Measurements from ENCODE around the gene STEAP1B. TPM values are rescaled to one million over a fixed set of nuclear protein-coding genes. Genes with fewer than 3 reads are reported as not detected.

The STEAP1B gene
- total RNA-seq, 1 donor, result 1.8 TPM

GRCh38 chr7:22418251-22419046 is 81.5 kb downstream of the STEAP1B start:
- no peaks in the 10 kb centered on the region for H3K27me3 ChIP-seq (ENCODE audit: insufficient read depth, low read length)
- H3K4me1 ChIP-seq (ENCODE audit: insufficient read depth, low read length), result no peaks in the 10 kb centered on the region
- no peak overlapping the region for H3K4me3 ChIP-seq (ENCODE audit: low read length)
- H3K9me3 ChIP-seq (ENCODE audit: low read depth, low read length), result no peaks in the 10 kb centered on the region

GRCh38 chr7:22417841-22418240 is 82.1 kb downstream of the STEAP1B start:
- no peaks in the 10 kb centered on the region for H3K27me3 ChIP-seq (ENCODE audit: insufficient read depth, low read length)
- H3K4me1 ChIP-seq (ENCODE audit: insufficient read depth, low read length), result no peaks in the 10 kb centered on the region
- H3K4me3 ChIP-seq (ENCODE audit: low read length), result no peak overlapping the region
- no peaks in the 10 kb centered on the region for H3K9me3 ChIP-seq (ENCODE audit: low read depth, low read length)

- H3K9me3 ChIP-seq (ENCODE audit: low read depth, low read length), result no peaks in the 10 kb centered on the region
- H3K4me3 ChIP-seq (ENCODE audit: low read length), result no peak overlapping the region
- H3K27me3 ChIP-seq (ENCODE audit: insufficient read depth, low read length), result no peaks in the 10 kb centered on the region
- no peaks in the 10 kb centered on the region for H3K4me1 ChIP-seq (ENCODE audit: insufficient read depth, low read length)
These were observed 82.6 kb downstream of the STEAP1B start for GRCh38 chr7:22417349-22417748.

- Histone ChIP-seq H3K9me3 (ENCODE audit: low read depth, low read length) (no peaks in the 10 kb centered on the region), H3K27me3 (ENCODE audit: insufficient read depth, low read length) (no peaks in the 10 kb centered on the region), H3K4me3 (ENCODE audit: low read length) (no peak overlapping the region), H3K4me1 (ENCODE audit: insufficient read depth, low read length) (no peaks in the 10 kb centered on the region)
These were observed 85.6 kb downstream of the STEAP1B start for GRCh38 chr7:22414424-22414823.

GRCh38 chr7:22413211-22413610 is 86.8 kb downstream of the STEAP1B start:
- Histone ChIP-seq H3K4me3 (ENCODE audit: low read length) (no peak overlapping the region), H3K9me3 (ENCODE audit: low read depth, low read length) (no peaks in the 10 kb centered on the region), H3K4me1 (ENCODE audit: insufficient read depth, low read length) (no peaks in the 10 kb centered on the region), H3K27me3 (ENCODE audit: insufficient read depth, low read length) (no peaks in the 10 kb centered on the region)

- H3K27me3 ChIP-seq (ENCODE audit: insufficient read depth, low read length), result no peaks in the 10 kb centered on the region
- H3K4me1 ChIP-seq (ENCODE audit: insufficient read depth, low read length), result no peaks in the 10 kb centered on the region
- H3K4me3 ChIP-seq (ENCODE audit: low read length), result no peak overlapping the region
- no peaks in the 10 kb centered on the region for H3K9me3 ChIP-seq (ENCODE audit: low read depth, low read length)
These were observed 87.9 kb downstream of the STEAP1B start for GRCh38 chr7:22411977-22412693.

- Histone ChIP-seq H3K4me3 (ENCODE audit: low read length) (no peak overlapping the region), H3K4me1 (ENCODE audit: insufficient read depth, low read length) (peaks cover 12% of the 10 kb centered on the region), H3K9me3 (ENCODE audit: low read depth, low read length) (no peaks in the 10 kb centered on the region), H3K27me3 (ENCODE audit: insufficient read depth, low read length) (no peaks in the 10 kb centered on the region)
These were observed 93.3 kb downstream of the STEAP1B start for GRCh38 chr7:22406715-22407114.

GRCh38 chr7:22404421-22405023 is 95.5 kb downstream of the STEAP1B start:
- Histone ChIP-seq H3K27me3 (ENCODE audit: insufficient read depth, low read length) (no peaks in the 10 kb centered on the region), H3K4me3 (ENCODE audit: low read length) (no peak overlapping the region), H3K9me3 (ENCODE audit: low read depth, low read length) (no peaks in the 10 kb centered on the region), H3K4me1 (ENCODE audit: insufficient read depth, low read length) (peaks cover 12% of the 10 kb centered on the region)

GRCh38 chr7:22403344-22403743 is 96.6 kb downstream of the STEAP1B start:
- no peak overlapping the region for H3K4me3 ChIP-seq (ENCODE audit: low read length)

GRCh38 chr7:22402250-22402649 is 97.7 kb downstream of the STEAP1B start:
- no peaks in the 10 kb centered on the region for H3K9me3 ChIP-seq (ENCODE audit: low read depth, low read length)
- no peaks in the 10 kb centered on the region for H3K27me3 ChIP-seq (ENCODE audit: insufficient read depth, low read length)
- peaks cover 12% of the 10 kb centered on the region for H3K4me1 ChIP-seq (ENCODE audit: insufficient read depth, low read length)
- no peak overlapping the region for H3K4me3 ChIP-seq (ENCODE audit: low read length)

More at GRCh38 chr7:22403344-22403743, 96.6 kb downstream of the STEAP1B start:
- H3K4me1 ChIP-seq (ENCODE audit: insufficient read depth, low read length), result peaks cover 12% of the 10 kb centered on the region
- H3K27me3 ChIP-seq (ENCODE audit: insufficient read depth, low read length), result no peaks in the 10 kb centered on the region
- no peaks in the 10 kb centered on the region for H3K9me3 ChIP-seq (ENCODE audit: low read depth, low read length)

- Histone ChIP-seq H3K4me3 (ENCODE audit: low read length) (no peak overlapping the region), H3K4me1 (ENCODE audit: insufficient read depth, low read length) (peaks cover 12% of the 10 kb centered on the region), H3K27me3 (ENCODE audit: insufficient read depth, low read length) (no peaks in the 10 kb centered on the region), H3K9me3 (ENCODE audit: low read depth, low read length) (no peaks in the 10 kb centered on the region)
These were observed 98.9 kb downstream of the STEAP1B start for GRCh38 chr7:22400936-22401553.

GRCh38 chr7:22400150-22400814 is 99.7 kb downstream of the STEAP1B start:
- Histone ChIP-seq H3K4me1 (ENCODE audit: insufficient read depth, low read length) (peaks cover 12% of the 10 kb centered on the region), H3K9me3 (ENCODE audit: low read depth, low read length) (no peaks in the 10 kb centered on the region), H3K27me3 (ENCODE audit: insufficient read depth, low read length) (no peaks in the 10 kb centered on the region), H3K4me3 (ENCODE audit: low read length) (no peak overlapping the region)

- Histone ChIP-seq H3K27me3 (ENCODE audit: insufficient read depth, low read length) (no peaks in the 10 kb centered on the region), H3K9me3 (ENCODE audit: low read depth, low read length) (no peaks in the 10 kb centered on the region), H3K4me3 (ENCODE audit: low read length) (no peak overlapping the region), H3K4me1 (ENCODE audit: insufficient read depth, low read length) (peaks cover 12% of the 10 kb centered on the region)
These were observed 100.4 kb downstream of the STEAP1B start for GRCh38 chr7:22399546-22399945.

GRCh38 chr7:22399091-22399490 is 100.9 kb downstream of the STEAP1B start:
- H3K27me3 ChIP-seq (ENCODE audit: insufficient read depth, low read length), result no peaks in the 10 kb centered on the region
- no peaks in the 10 kb centered on the region for H3K9me3 ChIP-seq (ENCODE audit: low read depth, low read length)
- peaks cover 12% of the 10 kb centered on the region for H3K4me1 ChIP-seq (ENCODE audit: insufficient read depth, low read length)
- H3K4me3 ChIP-seq (ENCODE audit: low read length), result no peak overlapping the region
